ENCODE results near the gene ABCC2. TPM values are rescaled to one million over a fixed set of nuclear protein-coding genes. Genes with fewer than 3 reads are reported as not detected.
A peak's percentile ranks its signal among the peaks of the same experiment; 100 is the strongest.

ABCC2 gene
- total and polyA plus RNA-seq, 2 experiments from 2014 or later, result 0.45 to 2.4 TPM

GRCh38 chr10:99799613-99800012, 17.2 kb downstream of the ABCC2 start:
- Histone ChIP-seq H3K4me2 (no peak overlapping the region), H3F3A (replicated peaks; ENCODE audit: low read depth) (no peaks in the 10 kb centered on the region), H3K4me1 (ENCODE audit: insufficient read depth) (no peaks in the 10 kb centered on the region), H3K9me2 (ENCODE audit: insufficient read depth) (no peaks in the 10 kb centered on the region; the same call in 1 of the 2 replicates), H3K27me3 (ENCODE audit: insufficient read depth) (no peaks in the 10 kb centered on the region), H3K27ac (ENCODE audit: low read depth) (no peak overlapping the region), H2AFZ (no peak overlapping the region), H3K4me3 (no peak overlapping the region), H4K20me1 (replicated peaks; ENCODE audit: insufficient read depth) (no peaks in the 10 kb centered on the region), H3K79me2 (replicated peaks; ENCODE audit: insufficient read depth) (no peaks in the 10 kb centered on the region), H3K36me3 (ENCODE audit: insufficient read depth) (no peaks in the 10 kb centered on the region)
- no peaks in the 10 kb centered on the region for H3K36me3 Mint-ChIP-seq (ENCODE audit: low read depth)
- no peaks in the 10 kb centered on the region for H3K27me3 Mint-ChIP-seq (ENCODE audit: insufficient read depth, low read depth, poor library complexity)
- DNase-seq (ENCODE audit: low spot score) (peak; percentile 8), ATAC-seq (no peak)
- TF ChIP-seq ETS1 (IDR thresholded peaks at IDR 0.05) (no peak), NANOG (IDR thresholded peaks at IDR 0.05; ENCODE audit: borderline replicate concordance) (no peak), ZNF331 (CRISPR knock-in tag; IDR thresholded peaks at IDR 0.05; ENCODE audit: low read depth) (no peak), EZH2 (IDR thresholded peaks at IDR 0.05; ENCODE audit: low read depth, unreplicated experiment) (no peak), POLR2AphosphoS5 (IDR thresholded peaks at IDR 0.05; ENCODE audit: low read depth) (no peak), STAT1 (IDR thresholded peaks at IDR 0.05; ENCODE audit: unreplicated experiment) (no peak), CTCF (conservative IDR thresholded peaks at IDR 0.05; ENCODE audit: low read depth in 2 of 2) (peak in 1 of 2 experiments; percentile 49; a peak in 2 of 4 replicates)
- no peak overlapping the region for H3K27ac Mint-ChIP-seq
- no peaks in the 10 kb centered on the region for H3K9me3 Mint-ChIP-seq
- no peaks in the 10 kb centered on the region for H3K4me1 Mint-ChIP-seq
- no peak overlapping the region for H3K4me3 Mint-ChIP-seq

- no peak for TF ChIP-seq EZH2phosphoT487 (IDR thresholded peaks at IDR 0.05; ENCODE audit: unreplicated experiment)
- TF ChIP-seq CTCF (conservative IDR thresholded peaks at IDR 0.05; ENCODE audit: low read depth in 2 of 2), result no peak
- TF ChIP-seq ZNF331 (CRISPR knock-in tag; IDR thresholded peaks at IDR 0.05; ENCODE audit: low read depth), result no peak
- no peak for TF ChIP-seq NANOG (IDR thresholded peaks at IDR 0.05; ENCODE audit: borderline replicate concordance)
- Mint-ChIP-seq H3K27ac (no peak overlapping the region), H3K36me3 (ENCODE audit: low read depth) (no peaks in the 10 kb centered on the region), H3K4me3 (no peak overlapping the region), H3K4me1 (no peaks in the 10 kb centered on the region), H3K9me3 (no peaks in the 10 kb centered on the region), H3K27me3 (ENCODE audit: insufficient read depth, low read depth, poor library complexity) (no peaks in the 10 kb centered on the region)
- Histone ChIP-seq H4K20me1 (replicated peaks; ENCODE audit: insufficient read depth) (no peaks in the 10 kb centered on the region), H3F3A (replicated peaks; ENCODE audit: low read depth) (no peaks in the 10 kb centered on the region), H3K4me2 (no peak overlapping the region), H3K36me3 (ENCODE audit: insufficient read depth) (no peaks in the 10 kb centered on the region), H3K4me1 (ENCODE audit: insufficient read depth) (no peaks in the 10 kb centered on the region), H3K4me3 (no peak overlapping the region), H3K27ac (ENCODE audit: low read depth) (no peak overlapping the region), H3K79me2 (replicated peaks; ENCODE audit: insufficient read depth) (no peaks in the 10 kb centered on the region), H3K27me3 (ENCODE audit: insufficient read depth) (no peaks in the 10 kb centered on the region), H2AFZ (no peak overlapping the region), H3K9me2 (ENCODE audit: insufficient read depth) (no peaks in the 10 kb centered on the region; the same call in 1 of the 2 replicates)
- no peak for DNase-seq (ENCODE audit: low spot score)
- no peak for ATAC-seq
Measured at GRCh38 chr10:99804471-99804870, 22.0 kb downstream of the ABCC2 start.

Data from GM23338 (cell line).